Measurements from ENCODE around the gene TMEM120B.

Gene TMEM120B

GRCh38 chr12:121823101-121823726 lies 110.7 kb downstream of the TMEM120B start:
- DNase-seq, result no peak

GRCh38 chr12:121823727-121824115 lies 111.2 kb downstream of the TMEM120B start:
- no peak for DNase-seq

- no peak for DNase-seq
These were observed 112.5 kb downstream of the TMEM120B start for GRCh38 chr12:121825041-121825523.

GRCh38 chr12:121826318-121827150 lies 114.0 kb downstream of the TMEM120B start:
- DNase-seq, result no peak

- DNase-seq, result no peak
These were observed 115.0 kb downstream of the TMEM120B start for GRCh38 chr12:121827351-121828099.

GRCh38 chr12:121828306-121828705 lies 115.8 kb downstream of the TMEM120B start:
- DNase-seq, result no peak

- DNase-seq, result no peak
These were observed 116.3 kb downstream of the TMEM120B start for GRCh38 chr12:121828826-121829225.

GRCh38 chr12:121829250-121829918 lies 116.8 kb downstream of the TMEM120B start:
- no peak for DNase-seq

- DNase-seq, result no peak
These were observed 117.6 kb downstream of the TMEM120B start for GRCh38 chr12:121830134-121830533.

GRCh38 chr12:121830588-121831265 lies 118.2 kb downstream of the TMEM120B start:
- DNase-seq, result no peak
